GM21390 (cell line): ENCODE data around the gene RAB34.

Source experiments
- ATAC-seq: cut with Tn5 transposase; IDR thresholded peaks from one replicate; pipeline ENCODE4 v1.9.1; 2021; ENCODE audit not compliant: unreplicated experiment

Gene RAB34

GRCh38 chr17:28717578-28718332 lies at the start of gene RAB34:
Gene RAB34, minus strand, starts transcription at chr17:28717868. Its CDS starts 602 bp downstream, at chr17:28717266.
- no peak for ATAC-seq

- no peak for ATAC-seq
Measured at GRCh38 chr17:28765038-28765437, 47.4 kb upstream of the RAB34 start.

- no peak for ATAC-seq
Measured at GRCh38 chr17:28763804-28764266, 46.2 kb upstream of the RAB34 start.

- no peak for ATAC-seq
Measured at GRCh38 chr17:28763137-28763799, 45.6 kb upstream of the RAB34 start.

- no peak for ATAC-seq
Measured at GRCh38 chr17:28760601-28761562, 43.2 kb upstream of the RAB34 start.

GRCh38 chr17:28759256-28759865 lies 41.7 kb upstream of the RAB34 start:
- no peak for ATAC-seq

DNA sequence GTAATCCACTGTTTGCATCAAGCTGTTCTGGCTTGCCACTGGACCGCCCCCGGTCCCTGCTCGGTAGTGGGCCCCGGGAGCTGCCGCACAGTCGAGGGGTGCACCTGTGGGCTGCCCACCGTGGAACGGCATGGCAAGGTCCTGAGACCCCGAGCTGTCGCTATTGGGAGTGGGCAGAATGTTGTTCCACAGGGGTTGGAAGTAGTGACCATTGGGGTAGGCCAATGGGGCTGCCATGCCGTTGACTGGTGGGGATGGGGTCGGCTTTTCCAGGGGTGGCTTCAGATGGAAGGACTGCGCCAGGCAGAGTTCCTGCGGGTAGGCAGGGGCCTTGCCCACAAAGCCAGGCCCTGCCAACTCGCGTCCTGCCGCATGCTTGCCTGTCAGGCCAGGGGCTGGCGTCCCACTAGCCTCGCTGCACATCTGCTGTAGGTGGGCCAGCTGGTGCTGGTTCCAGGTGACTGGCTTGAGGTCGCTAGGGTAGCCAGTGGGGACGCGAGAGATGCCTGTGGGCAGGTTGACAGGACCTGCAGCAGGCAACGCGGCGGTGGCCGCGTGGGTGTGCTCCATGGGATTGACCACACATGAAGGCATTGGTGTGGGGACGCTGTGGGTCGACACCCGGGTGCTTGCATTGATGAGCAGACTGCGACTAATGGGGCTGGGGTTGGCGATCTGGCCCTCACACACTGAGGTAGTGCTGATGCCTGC lies 40.9 kb upstream of the RAB34 start:
- ATAC-seq: no peak

DNA sequence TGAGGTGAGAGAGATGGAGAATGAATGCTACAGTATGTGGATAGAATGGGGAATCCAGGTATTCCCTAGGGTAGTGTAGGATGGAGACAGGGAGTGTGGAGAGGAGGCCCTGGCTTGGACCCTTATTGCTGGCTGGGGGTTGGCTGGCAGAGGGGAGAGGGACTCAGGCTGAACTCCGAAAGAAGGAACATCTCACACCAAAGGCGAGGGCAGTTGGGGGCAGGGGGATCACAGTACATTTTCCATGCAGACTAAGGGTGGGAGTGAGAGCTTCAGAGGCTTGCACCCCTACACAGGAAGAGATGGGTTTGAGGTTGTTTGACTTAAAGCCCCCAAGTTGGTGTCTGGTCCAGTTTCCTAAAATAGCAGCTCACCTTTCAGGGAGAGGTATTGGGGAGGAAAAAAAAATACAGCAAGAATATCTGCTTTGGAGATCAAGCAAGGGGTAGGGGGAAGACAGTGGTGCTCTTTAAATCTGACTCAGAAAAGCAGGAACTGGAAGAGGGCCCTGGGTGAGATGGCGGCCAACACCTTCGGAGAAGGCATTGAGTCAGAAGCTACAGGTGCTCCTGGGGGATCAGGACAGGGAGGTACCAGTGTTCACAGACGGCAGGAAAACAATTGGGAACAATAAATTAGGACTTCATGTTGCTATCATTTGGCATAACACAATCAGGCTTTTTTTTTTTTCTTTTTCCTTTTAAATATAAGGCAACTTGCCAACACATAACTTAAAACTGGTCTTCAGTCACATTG lies 38.6 kb upstream of the RAB34 start:
- ATAC-seq: no peak

DNA sequence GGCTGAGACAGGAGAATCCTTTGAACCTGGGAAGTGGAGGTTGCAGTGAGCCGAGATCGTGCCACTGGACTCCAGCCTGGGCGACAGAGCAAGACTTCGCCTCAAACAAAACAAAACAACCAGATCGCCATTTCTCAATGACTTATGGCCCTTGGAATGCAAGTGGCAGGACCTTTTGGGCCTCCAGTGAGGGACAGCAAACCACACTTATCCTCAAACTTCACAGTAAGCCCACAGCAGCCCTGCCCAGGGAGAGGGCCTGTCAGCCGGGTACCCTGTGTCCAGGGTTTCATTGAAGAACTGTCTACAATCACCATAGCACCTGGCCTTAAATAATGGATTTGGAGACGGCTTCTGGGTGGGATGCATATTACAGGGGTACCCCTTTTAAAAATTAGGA lies 37.8 kb upstream of the RAB34 start:
- ATAC-seq: no peak

DNA sequence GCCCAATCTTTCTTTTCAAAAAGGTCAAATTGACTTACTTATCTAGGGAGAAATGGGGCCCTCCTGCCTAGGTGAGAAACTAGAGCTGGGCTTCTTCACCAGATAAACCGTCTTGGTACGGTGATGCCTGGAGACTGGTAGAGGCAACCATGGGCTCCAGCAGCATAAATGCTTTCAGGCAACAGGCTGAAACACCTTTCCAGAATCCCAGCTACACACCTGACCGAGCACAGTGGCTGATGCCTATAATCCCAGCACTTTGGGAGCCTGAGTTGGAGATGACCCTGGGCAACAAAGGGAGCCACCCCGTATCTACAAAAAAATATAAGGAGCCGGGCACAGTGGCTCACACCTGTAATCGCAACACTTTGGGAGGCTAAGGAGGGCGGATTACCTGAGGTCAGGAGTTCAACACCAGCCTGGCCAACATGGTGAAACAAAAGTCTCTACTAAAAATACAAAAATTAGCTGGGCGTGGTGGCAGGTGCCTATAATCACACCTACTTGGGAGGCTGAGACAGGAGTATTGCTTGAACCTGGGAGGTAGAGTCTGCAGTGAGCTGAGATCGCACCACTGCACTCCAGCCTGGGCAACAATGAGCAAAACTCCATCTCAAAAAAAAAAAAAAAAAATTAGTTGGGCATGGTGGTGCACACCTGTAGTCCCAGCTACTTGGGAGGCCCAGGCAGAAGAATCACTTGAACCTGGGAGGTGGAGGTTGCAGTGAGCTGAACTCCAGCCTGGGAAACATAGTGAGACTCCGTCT lies 34.1 kb upstream of the RAB34 start:
- no peak for ATAC-seq

DNA sequence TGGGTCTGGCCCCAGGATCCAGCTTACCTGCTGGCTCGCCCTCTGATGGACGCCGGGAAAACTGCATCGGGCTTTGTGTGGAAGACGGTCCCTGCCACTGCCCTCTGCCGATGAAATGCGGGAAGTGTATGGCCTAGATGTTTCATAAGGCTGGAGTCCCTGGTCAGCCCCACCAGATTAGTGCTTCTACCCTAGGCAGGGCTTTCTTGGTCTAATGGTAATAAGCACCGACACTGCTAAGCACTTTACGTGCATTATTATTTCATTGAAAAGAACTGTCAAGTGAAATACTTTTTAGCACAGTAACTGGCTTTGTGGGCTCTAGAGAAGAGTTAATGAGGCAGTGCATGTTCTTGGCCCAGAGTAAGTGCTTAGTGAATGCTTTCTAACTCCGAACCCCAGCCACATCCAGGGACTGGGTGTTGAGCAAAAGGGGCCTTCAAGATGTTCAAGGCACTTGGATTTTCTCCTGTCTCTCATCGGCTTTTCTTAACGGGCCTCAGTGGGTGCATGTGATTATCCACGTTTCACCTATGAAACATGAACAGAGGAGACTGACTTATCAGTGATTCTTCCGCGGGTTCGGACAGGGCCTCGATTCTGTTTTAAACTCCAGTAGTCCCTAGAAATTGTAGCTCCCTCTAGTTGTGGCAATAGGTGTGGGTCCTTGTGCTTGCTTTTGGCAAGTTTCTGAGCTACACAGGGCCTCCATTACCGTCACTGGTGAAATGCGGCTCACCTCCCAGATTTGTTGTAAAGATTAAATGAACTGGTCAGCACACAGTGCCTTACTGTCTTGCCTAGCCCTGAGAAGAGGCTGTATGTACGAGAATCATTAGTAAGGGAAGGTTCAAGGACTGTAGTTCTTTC lies 32.7 kb upstream of the RAB34 start:
- peak; percentile 65 for ATAC-seq

DNA sequence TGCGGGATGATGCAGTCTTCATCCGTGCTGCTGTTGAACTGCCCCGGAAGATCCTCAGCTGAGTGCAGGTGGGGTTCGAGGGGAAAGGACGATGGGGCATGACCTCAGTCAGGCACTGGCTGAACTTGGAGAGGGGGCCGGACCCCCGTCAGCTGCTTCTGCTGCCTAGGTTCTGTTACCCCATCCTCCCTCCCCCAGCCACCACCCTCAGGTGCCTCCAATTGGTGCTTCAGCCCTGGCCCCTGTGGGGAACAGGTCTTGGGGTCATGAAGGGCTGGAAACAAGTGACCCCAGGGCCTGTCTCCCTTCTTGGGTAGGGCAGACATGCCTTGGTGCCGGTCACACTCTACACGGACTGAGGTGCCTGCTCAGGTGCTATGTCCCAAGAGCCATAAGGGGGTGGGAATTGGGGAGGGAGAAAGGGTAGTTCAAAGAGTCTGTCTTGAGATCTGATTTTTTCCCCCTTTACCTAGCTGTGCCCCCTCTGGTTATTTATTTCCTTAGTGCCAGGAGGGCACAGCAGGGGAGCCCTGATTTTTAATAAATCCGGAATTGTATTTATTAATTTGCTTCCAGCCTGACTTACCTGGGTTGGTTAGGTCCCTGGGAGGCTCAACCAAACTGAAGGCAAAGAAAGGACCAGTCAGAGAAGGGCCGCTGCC lies 32.0 kb upstream of the RAB34 start:
- ATAC-seq: no peak

DNA sequence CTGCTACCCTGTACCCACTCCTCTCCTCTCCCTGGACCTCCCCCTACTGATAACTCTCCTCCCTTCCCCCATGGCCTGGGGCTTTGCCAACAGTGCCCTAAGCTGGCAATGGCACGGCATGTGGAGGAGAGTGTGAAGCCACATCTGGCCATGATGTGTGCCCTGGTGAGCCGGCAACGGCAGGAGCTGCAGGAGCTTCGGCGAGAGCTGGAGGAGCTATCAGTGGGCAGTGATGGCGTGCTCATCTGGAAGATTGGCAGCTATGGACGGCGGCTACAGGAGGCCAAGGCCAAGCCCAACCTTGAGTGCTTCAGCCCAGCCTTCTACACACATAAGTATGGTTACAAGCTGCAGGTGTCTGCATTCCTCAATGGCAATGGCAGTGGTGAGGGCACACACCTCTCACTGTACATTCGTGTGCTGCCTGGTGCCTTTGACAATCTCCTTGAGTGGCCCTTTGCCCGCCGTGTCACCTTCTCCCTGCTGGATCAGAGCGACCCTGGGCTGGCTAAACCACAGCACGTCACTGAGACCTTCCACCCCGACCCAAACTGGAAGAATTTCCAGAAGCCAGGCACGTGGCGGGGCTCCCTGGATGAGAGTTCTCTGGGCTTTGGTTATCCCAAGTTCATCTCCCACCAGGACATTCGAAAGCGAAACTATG lies 31.3 kb upstream of the RAB34 start:
- ATAC-seq: no peak

DNA sequence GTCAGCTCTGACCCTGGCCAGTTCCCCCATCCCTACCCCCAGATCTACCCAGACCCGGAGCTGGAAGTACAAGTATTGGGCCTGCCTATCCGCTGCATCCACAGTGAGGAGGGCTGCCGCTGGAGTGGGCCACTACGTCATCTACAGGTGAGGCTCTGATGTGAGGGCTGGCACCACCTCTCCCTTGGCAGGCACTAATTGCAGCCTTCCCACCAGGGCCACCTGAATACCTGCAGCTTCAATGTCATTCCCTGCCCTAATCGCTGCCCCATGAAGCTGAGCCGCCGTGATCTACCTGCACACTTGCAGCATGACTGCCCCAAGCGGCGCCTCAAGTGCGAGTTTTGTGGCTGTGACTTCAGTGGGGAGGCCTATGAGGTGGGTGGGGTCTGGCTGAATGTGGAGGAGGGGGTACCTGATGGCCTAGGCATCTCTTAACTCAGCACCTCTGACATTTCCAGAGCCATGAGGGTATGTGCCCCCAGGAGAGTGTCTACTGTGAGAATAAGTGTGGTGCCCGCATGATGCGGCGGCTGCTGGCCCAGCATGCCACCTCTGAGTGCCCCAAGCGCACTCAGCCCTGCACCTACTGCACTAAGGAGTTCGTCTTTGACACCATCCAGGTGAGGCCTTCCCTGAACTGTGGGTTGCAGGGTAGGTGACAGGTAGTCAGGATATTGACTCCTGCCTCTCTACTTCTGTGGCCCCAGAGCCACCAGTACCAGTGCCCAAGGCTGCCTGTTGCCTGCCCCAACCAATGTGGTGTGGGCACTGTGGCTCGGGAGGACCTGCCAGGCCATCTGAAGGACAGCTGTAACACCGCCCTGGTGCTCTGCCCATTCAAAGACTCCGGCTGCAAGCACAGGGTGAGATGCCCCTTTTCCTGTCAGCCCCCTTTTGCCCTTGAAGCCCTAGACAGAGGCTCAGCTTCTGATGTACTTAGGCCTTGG lies 30.4 kb upstream of the RAB34 start:
- no peak for ATAC-seq

DNA sequence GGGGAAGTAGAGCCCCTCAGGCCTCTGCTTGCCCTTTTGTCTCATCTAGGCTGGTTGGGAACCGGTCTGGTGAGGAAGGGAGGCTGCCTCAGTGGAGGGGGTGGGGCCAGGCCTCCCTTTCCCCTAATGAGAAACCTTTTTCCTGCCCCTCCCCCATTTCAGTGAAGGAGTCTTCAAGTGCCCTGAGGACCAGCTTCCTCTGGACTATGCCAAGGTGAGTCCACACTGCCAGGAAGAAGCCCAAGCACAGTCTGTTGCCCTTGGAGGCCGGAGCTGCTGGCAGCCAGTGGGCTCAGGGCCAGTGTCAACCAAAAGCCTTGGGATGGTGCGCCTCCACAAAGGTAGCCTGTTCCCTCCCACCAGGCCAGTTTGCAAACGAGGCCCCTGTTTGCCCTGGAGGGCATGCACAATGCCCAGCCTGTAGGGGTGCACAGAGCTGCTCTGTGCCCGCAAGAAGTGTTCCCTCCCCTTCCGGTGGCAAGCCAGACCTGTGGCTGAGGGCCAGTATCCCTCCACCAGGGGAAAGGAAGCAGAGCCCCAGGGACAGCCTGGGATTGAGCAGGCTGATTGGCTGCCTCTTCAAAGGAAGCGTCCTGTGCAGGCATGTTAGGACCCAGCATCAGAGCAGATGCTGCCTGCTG lies 29.5 kb upstream of the RAB34 start:
- no peak for ATAC-seq
